ENCODE data around the gene GNA12. TPM values are rescaled to one million over a fixed set of nuclear protein-coding genes. Genes with fewer than 3 reads are reported as not detected.
"Not testable (repeated sequence)": the region's sequence is repeated elsewhere in the genome, so short reads cannot be mapped to it uniquely, and the experiment has no call there.

GNA12 gene
- total RNA-seq, 4 donors from 2014 or later = 17.9 to 33.3 (median 21.7) TPM

GRCh38 chr7:2738766-2739549 is 105.2 kb downstream of the GNA12 start:
- intact Hi-C loops (cut with DNase I) = no loop called here
- no peaks in the 10 kb centered on the region for H3K27me3 ChIP-seq
- no peak overlapping the region for H3K27ac ChIP-seq
- no peak overlapping the region for H3K4me3 ChIP-seq (replicated peaks in 1 of 3)
- no peaks in the 10 kb centered on the region for H3K4me1 ChIP-seq
- TF ChIP-seq POLR2A (IDR thresholded peaks at IDR 0.05) (no peak), CTCF (IDR thresholded peaks at IDR 0.05) (no peak)
- no peaks in the 10 kb centered on the region for H3K9me3 ChIP-seq
- no peak for DNase-seq
- no peaks in the 10 kb centered on the region for H3K36me3 ChIP-seq
- 94 to 97% methylated on average over 16 to 19 of the region's 19 CpGs for WGBS, 2 donors

DNA sequence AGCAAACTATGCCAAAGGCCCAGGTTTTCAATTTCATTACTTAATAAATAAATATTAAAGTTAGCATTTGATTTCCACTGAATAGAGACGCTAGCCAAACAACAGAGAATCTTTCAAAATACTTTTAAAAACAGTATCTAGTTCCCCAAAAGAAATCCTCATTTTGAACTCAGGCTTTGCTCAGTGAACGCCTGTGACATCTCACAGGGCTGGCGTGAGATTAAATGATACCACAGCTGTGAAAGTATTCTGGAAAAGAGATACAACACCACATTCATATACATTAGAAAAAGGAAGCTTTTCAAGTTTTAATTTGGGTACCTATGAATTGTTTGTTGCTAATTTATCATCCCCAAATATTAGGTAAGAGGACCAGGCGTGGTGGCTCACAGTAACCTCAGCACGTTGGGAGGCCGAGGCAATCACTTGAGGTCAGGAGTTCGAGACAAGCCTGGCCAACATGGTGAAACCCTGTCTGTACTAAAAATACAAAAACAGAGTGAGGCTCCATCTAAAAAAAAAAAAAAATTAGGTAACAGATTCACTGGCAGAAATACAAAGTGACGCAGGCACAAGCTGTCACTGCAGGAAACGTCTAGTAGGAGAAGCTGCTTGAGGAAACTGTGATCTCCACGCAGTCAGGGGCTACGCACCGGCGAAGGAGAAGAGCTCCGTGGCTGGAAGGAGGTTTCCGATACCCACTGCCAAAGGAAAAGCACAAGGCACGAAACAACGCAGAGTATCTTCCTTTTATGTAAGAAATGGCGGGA is 106.2 kb downstream of the GNA12 start:
- Histone ChIP-seq H3K36me3 (no peaks in the 10 kb centered on the region), H3K27me3 (no peaks in the 10 kb centered on the region), H3K4me3 (replicated peaks in 1 of 3) (no peak overlapping the region), H3K9me3 (no peaks in the 10 kb centered on the region), H3K27ac (no peak overlapping the region), H3K4me1 (no peaks in the 10 kb centered on the region)
- DNase-seq = no peak
- intact Hi-C loops (cut with DNase I) = no loop called here
- no peak for TF ChIP-seq CTCF (IDR thresholded peaks at IDR 0.05)
- no peak for TF ChIP-seq POLR2A (IDR thresholded peaks at IDR 0.05)
- WGBS, 2 donors = 79 to 82% methylated on average over 18 of the region's 18 CpGs

GRCh38 chr7:2737005-2737743 is 106.9 kb downstream of the GNA12 start:
- WGBS, 2 donors = 91 to 93% methylated on average over 15 of the region's 15 CpGs
- H3K27ac ChIP-seq; H3K27me3 ChIP-seq; DNase-seq; H3K36me3 ChIP-seq; H3K4me3 ChIP-seq (replicated peaks in 1 of 3); H3K9me3 ChIP-seq; H3K4me1 ChIP-seq; intact Hi-C loops (cut with DNase I): not testable (repeated sequence)

DNA sequence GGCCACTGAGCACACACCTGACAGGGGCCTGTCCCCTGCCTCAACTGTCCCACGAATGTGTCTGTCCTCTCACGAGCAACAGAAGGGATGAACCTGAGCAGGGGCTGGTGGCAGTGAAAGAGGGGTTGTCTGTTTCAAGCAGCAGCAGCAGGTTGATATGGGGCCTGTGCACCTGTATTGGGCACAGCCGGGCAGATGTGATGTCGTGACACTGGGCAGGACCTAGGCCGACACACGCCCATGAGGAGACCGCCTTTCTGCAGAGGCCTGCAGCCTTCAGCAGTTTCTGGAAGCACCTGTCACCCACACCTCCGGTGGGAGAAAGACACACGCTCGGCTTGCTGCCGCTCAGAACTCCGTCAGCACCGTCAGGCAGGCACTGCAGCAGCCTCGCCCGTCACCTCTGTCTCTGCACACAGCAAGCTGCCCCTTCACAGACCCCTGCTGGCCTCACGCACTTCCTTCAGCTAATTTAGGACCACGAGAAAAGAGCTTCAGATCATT is 107.6 kb downstream of the GNA12 start:
- Histone ChIP-seq H3K4me3 (replicated peaks in 1 of 3) (no peak overlapping the region), H3K27me3 (no peaks in the 10 kb centered on the region), H3K36me3 (no peaks in the 10 kb centered on the region), H3K27ac (no peak overlapping the region), H3K9me3 (no peaks in the 10 kb centered on the region), H3K4me1 (no peaks in the 10 kb centered on the region)
- no peak for TF ChIP-seq POLR2A (IDR thresholded peaks at IDR 0.05)
- no peak for TF ChIP-seq CTCF (IDR thresholded peaks at IDR 0.05)
- intact Hi-C loops (cut with DNase I) = no loop called here
- DNase-seq = no peak
- 92 to 93% methylated on average over 15 to 17 of the region's 17 CpGs for WGBS, 2 donors

DNA sequence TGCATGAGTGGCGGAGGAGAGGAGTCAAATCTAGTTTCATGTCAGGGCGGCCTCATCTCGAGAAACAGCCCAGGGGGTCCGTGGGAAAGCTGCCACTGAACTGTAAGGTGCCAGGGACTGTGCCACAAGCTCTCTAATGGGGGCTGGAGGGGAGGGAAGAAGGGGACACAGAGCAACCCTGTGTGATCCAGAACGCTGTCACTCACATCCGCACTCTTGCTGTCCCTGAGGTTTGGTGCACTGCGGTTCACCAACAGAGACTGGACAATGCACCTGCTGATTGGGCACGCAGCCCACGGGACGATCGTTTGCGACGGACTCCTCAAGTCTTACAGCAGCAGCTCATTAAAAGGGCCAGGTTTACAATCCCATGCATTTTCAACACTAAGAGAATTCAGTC is 108.4 kb downstream of the GNA12 start:
- H3K36me3 ChIP-seq = peaks cover 2 to 4% of the 10 kb centered on the region in 2 donors

More for the DNA sequence above, 108.4 kb downstream of the GNA12 start:
- Histone ChIP-seq H3K27ac (no peak overlapping the region), H3K4me3 (replicated peaks in 1 of 3) (no peak overlapping the region), H3K4me1 (no peaks in the 10 kb centered on the region), H3K9me3 (no peaks in the 10 kb centered on the region), H3K27me3 (no peaks in the 10 kb centered on the region)
- TF ChIP-seq CTCF (IDR thresholded peaks at IDR 0.05) = no peak
- TF ChIP-seq POLR2A (IDR thresholded peaks at IDR 0.05) = no peak
- DNase-seq = no peak
- 88 to 92% methylated on average over 12 to 13 of the region's 13 CpGs for WGBS, 2 donors
- intact Hi-C loops (cut with DNase I) = no loop called here

All from thyroid gland (tissue), 4 donors.